H9 (cell line): Measurements from ENCODE around the gene SPATA2L. TPM values are rescaled to one million over a fixed set of nuclear protein-coding genes. Genes with fewer than 3 reads are reported as not detected.
A peak's percentile ranks its signal among the peaks of the same experiment; 100 is the strongest.

Experiments
- DNase-seq: peaks from one replicate; pipeline ENCODE4 v3.0.0-alpha.2; 2017
- H2AFZ ChIP-seq: one replicate; pipeline ENCODE4 v1.6.1; 2013; ENCODE audit warnings: mild to moderate bottlenecking, low read length, control low read depth, moderate library complexity
- H2AK5ac ChIP-seq: 2 replicates; pipeline ENCODE4 v1.6.1; 2013; ENCODE audit warnings: low read length, control low read depth, mixed read lengths; ENCODE audit not compliant: insufficient read length
- H2BK120ac ChIP-seq: one replicate; pipeline ENCODE4 v1.6.1; 2013; ENCODE audit warnings: low read depth, mild to moderate bottlenecking, low read length, control low read depth, inconsistent platforms; ENCODE audit not compliant: poor library complexity, severe bottlenecking
- H2BK12ac ChIP-seq: 2 replicates; pipeline ENCODE4 v1.6.1; 2013; ENCODE audit warnings: low read length, control low read depth, mixed read lengths, low read depth; ENCODE audit not compliant: insufficient read length
- H2BK15ac ChIP-seq: 2 replicates; pipeline ENCODE4 v1.6.1; 2013; ENCODE audit warnings: low read depth, low read length, control low read depth
- H2BK20ac ChIP-seq: one replicate; pipeline ENCODE4 v1.6.1; 2013; ENCODE audit warnings: low read depth, mild to moderate bottlenecking, low read length, control low read depth, inconsistent platforms; ENCODE audit not compliant: poor library complexity, severe bottlenecking
- H2BK5ac ChIP-seq: 2 replicates; pipeline ENCODE4 v1.6.1; 2013; ENCODE audit warnings: low read length, control low read depth, mixed read lengths; ENCODE audit not compliant: insufficient read length
- H3K14ac ChIP-seq: 2 replicates; pipeline ENCODE4 v1.6.1; 2013; ENCODE audit warnings: low read length, control low read depth; ENCODE audit not compliant: insufficient read depth
- H3K18ac ChIP-seq: 2 replicates; pipeline ENCODE4 v1.6.1; 2013; ENCODE audit warnings: low read depth, mild to moderate bottlenecking, mixed read lengths, low read length, control low read depth; ENCODE audit not compliant: insufficient read length
- H3K23ac ChIP-seq: 2 replicates; pipeline ENCODE4 v1.6.1; 2013; ENCODE audit warnings: low read length, control low read depth, mixed read lengths, low read depth; ENCODE audit not compliant: insufficient read length
- H3K23me2 ChIP-seq: 2 replicates; pipeline ENCODE4 v1.6.1; 2013; ENCODE audit warnings: low read depth, mild to moderate bottlenecking, mixed read lengths, low read length, control low read depth; ENCODE audit not compliant: insufficient read length, poor library complexity, severe bottlenecking
- H3K27ac ChIP-seq: 2 replicates; pipeline ENCODE4 v1.5.1; 2013; ENCODE audit warnings: low read length, control low read depth, mixed read lengths, low read depth; ENCODE audit not compliant: insufficient read length
- H3K27me3 ChIP-seq: 2 replicates; pipeline ENCODE4 v1.6.1; 2013; ENCODE audit warnings: low read length, control low read depth, inconsistent platforms; ENCODE audit not compliant: insufficient read depth
- H3K4ac ChIP-seq: 2 replicates; pipeline ENCODE4 v1.6.1; 2013; ENCODE audit warnings: low read depth, mild to moderate bottlenecking, control low read depth, inconsistent platforms, low read length, moderate library complexity
- H3K4me1 ChIP-seq: 2 replicates; pipeline ENCODE4 v1.6.1; 2013; ENCODE audit warnings: low read length, control low read depth, inconsistent platforms; ENCODE audit not compliant: insufficient read depth
- H3K4me2 ChIP-seq: 2 replicates; pipeline ENCODE4 v1.6.1; 2013; ENCODE audit warnings: low read length, control low read depth, mixed read lengths; ENCODE audit not compliant: insufficient read length, insufficient read depth
- H3K56ac ChIP-seq: 2 replicates; pipeline ENCODE4 v1.6.1; 2013; ENCODE audit warnings: low read depth, mild to moderate bottlenecking, mixed read lengths, low read length, control low read depth; ENCODE audit not compliant: insufficient read length
- H3K79me1 ChIP-seq: 2 replicates; pipeline ENCODE4 v1.6.1; 2013; ENCODE audit warnings: low read depth, mild to moderate bottlenecking, moderate library complexity, low read length, control low read depth, inconsistent platforms; ENCODE audit not compliant: insufficient read depth, poor library complexity, severe bottlenecking
- H3K79me2 ChIP-seq: 2 replicates; pipeline ENCODE4 v1.6.1; 2013; ENCODE audit warnings: low read length, control low read depth, inconsistent platforms; ENCODE audit not compliant: insufficient read depth
- H3K9ac ChIP-seq: 2 replicates; pipeline ENCODE4 v1.6.1; 2013; ENCODE audit warnings: low read length, control low read depth, mixed read lengths; ENCODE audit not compliant: insufficient read length; ENCODE audit errors: extremely low read depth
- H3K9me3 ChIP-seq: one replicate; pipeline ENCODE4 v1.6.1; 2013; ENCODE audit warnings: low read depth, low read length, inconsistent platforms; ENCODE audit not compliant: control insufficient read depth
- H3T11ph ChIP-seq: one replicate; pipeline ENCODE4 v1.6.1; 2013; ENCODE audit warnings: mild to moderate bottlenecking, low read length, control low read depth, inconsistent platforms
- H4K20me1 ChIP-seq: one replicate; pipeline ENCODE4 v1.6.1; 2013; ENCODE audit not compliant: control insufficient read depth, insufficient read length, insufficient read depth
- H4K5ac ChIP-seq: 2 replicates; pipeline ENCODE4 v1.6.1; 2013; ENCODE audit warnings: low read depth, mild to moderate bottlenecking, mixed read lengths, low read length, control low read depth; ENCODE audit not compliant: insufficient read length
- H4K8ac ChIP-seq: replicated peaks from 2 replicates; pipeline ENCODE4 v1.6.1; 2013; ENCODE audit warnings: low read length, control low read depth, mixed read lengths, low read depth; ENCODE audit not compliant: insufficient read length
- H4K91ac ChIP-seq: 2 replicates; pipeline ENCODE4 v1.6.1; 2013; ENCODE audit warnings: low read depth, mild to moderate bottlenecking, moderate library complexity, mixed read lengths, low read length, control low read depth; ENCODE audit not compliant: insufficient read length
- H3K27ac Mint-ChIP-seq, 3 experiments: 2 replicates in 2 of 3; 3 replicates in 1 of 3; pipeline ENCODE4 v1.8.0; 2020 to 2021; ENCODE audit warnings: mixed read lengths in 3 of 3, mild to moderate bottlenecking in 1 of 3, moderate library complexity in 1 of 3
- H3K27me3 Mint-ChIP-seq: 2 replicates; pipeline ENCODE4 v1.8.0; 2021; ENCODE audit warnings: low read depth, mild to moderate bottlenecking, moderate library complexity, mixed read lengths
- H3K36me3 Mint-ChIP-seq, 3 experiments: 2 replicates in 2 of 3; 3 replicates in 1 of 3; pipeline ENCODE4 v1.8.0; 2020 to 2021; ENCODE audit warnings: low read depth in 3 of 3, mixed read lengths in 3 of 3; ENCODE audit not compliant: insufficient read depth in 1 of 3
- H3K4me1 Mint-ChIP-seq, 2 experiments: 2 replicates each; pipeline ENCODE4 v1.8.0; 2020; ENCODE audit warnings: mixed read lengths in 2 of 2
- H3K4me3 Mint-ChIP-seq, 2 experiments: 2 replicates in 1 of 2; 3 replicates in 1 of 2; pipeline ENCODE4 v1.8.0; 2020 to 2021; ENCODE audit warnings: mild to moderate bottlenecking in 2 of 2, mixed read lengths in 2 of 2, moderate library complexity in 1 of 2
- H3K9me3 Mint-ChIP-seq, 2 experiments: 2 replicates in 1 of 2; 3 replicates in 1 of 2; pipeline ENCODE4 v1.8.0; 2020; ENCODE audit warnings: mild to moderate bottlenecking in 2 of 2, mixed read lengths in 2 of 2, moderate library complexity in 1 of 2
- CTCF ChIP-seq: fragments of 200-600 bp; sonication (generic); conservative IDR thresholded peaks from 3 replicates; pipeline ENCODE4 v1.8.0; 2021; ENCODE audit warnings: antibody characterized with exemption, mild to moderate bottlenecking
- WGBS: extraction: QIAGEN DNeasy Blood & Tissue Kit; methylation state at CpG from one replicate; pipeline ENCODE4 v1.1.7; 2013; ENCODE audit warnings: missing lambda C conversion rate, low lambda C conversion rate, mixed read lengths; ENCODE audit not compliant: insufficient read length; ENCODE audit errors: extremely low coverage; 5-methylcytosine and 5-hydroxymethylcytosine counted together
- total RNA-seq: library from RNA; stranded (reverse); gene quantifications from 2 replicates; pipeline ENCODE4 v1.2.1, GENCODE V29; 2021

The SPATA2L gene
- total RNA-seq, 1 experiment from 2014 or later: 27.1 TPM

GRCh38 chr16:89711601-89712273 is 10.2 kb upstream of the SPATA2L start:
- no peak overlapping the region for H3T11ph ChIP-seq
- no peaks in the 10 kb centered on the region for H3K79me2 ChIP-seq
- peaks cover 11 to 14% of the 10 kb centered on the region in 2 experiments for H3K4me1 Mint-ChIP-seq
- H3K56ac ChIP-seq: no peak overlapping the region
- WGBS: no CpG with 5 or more reads among the region's 48 CpGs
- no peaks in the 10 kb centered on the region; a peak in 1 of 5 replicates for H3K9me3 Mint-ChIP-seq
- no peak for TF ChIP-seq CTCF
- H3K27ac Mint-ChIP-seq: no peak overlapping the region
- H3K9me3 ChIP-seq: no peaks in the 10 kb centered on the region
- H3K4me1 ChIP-seq: no peaks in the 10 kb centered on the region
- H3K18ac ChIP-seq: peak overlapping the region; percentile 67
- no peak overlapping the region for H4K5ac ChIP-seq
- no peak overlapping the region for H4K91ac ChIP-seq
- no peak overlapping the region; the same call in 1 of the 2 replicates for H3K4ac ChIP-seq
- H3K27ac ChIP-seq: no peak overlapping the region
- no peaks in the 10 kb centered on the region for H3K27me3 ChIP-seq
- peak overlapping the region; percentile 82 to 86 for H3K4me3 Mint-ChIP-seq
- no peak overlapping the region; the same call in 1 of the 2 replicates for H2BK15ac ChIP-seq
- peaks cover 19% of the 10 kb centered on the region for H3K27me3 Mint-ChIP-seq
- no peak overlapping the region for H2BK12ac ChIP-seq
- peak overlapping the region; percentile 52 for H3K4me2 ChIP-seq
- peak overlapping the region; percentile 47 for H3K9ac ChIP-seq
- peaks cover 12 to 32% (median 17%) of the 10 kb centered on the region in 3 experiments; a peak in 6 of 7 replicates for H3K36me3 Mint-ChIP-seq
- no peak overlapping the region for H3K23ac ChIP-seq
- H2BK20ac ChIP-seq: no peak overlapping the region
- H4K8ac ChIP-seq: no peak overlapping the region
- H4K20me1 ChIP-seq: no peaks in the 10 kb centered on the region
- no peak overlapping the region for H2BK120ac ChIP-seq
- no peaks in the 10 kb centered on the region for H3K79me1 ChIP-seq
- H3K14ac ChIP-seq: peak overlapping the region; percentile 92
- H2AK5ac ChIP-seq: no peak overlapping the region
- peaks cover 11% of the 10 kb centered on the region for H3K23me2 ChIP-seq
- H2AFZ ChIP-seq: no peak overlapping the region
- DNase-seq: peak; percentile 68
- no peak overlapping the region for H2BK5ac ChIP-seq
